DLD1 (cell line): ENCODE measurements around the gene PKD2L2.
"Not testable (repeated sequence)": the region's sequence is repeated elsewhere in the genome, so short reads cannot be mapped to it uniquely, and the experiment has no call there.

Source experiments
- in situ Hi-C: cut with HindIII; loops from 2 replicates; pipeline ENCODE4 v1.10.0; 2017; ENCODE audit warnings: low sequenced_read_pairs

PKD2L2 gene

GRCh38 chr5:137887831-137888230 lies 1.4 kb upstream of the PKD2L2 start:
- in situ Hi-C loops: no loop called here

GRCh38 chr5:137888466-137888862 lies 793 bp upstream of the PKD2L2 start:
- in situ Hi-C loops: no loop called here

- in situ Hi-C loops: no loop called here
These were observed 1.6 kb downstream of the PKD2L2 start for GRCh38 chr5:137890845-137891244.

GRCh38 chr5:137891849-137892248 lies 2.6 kb downstream of the PKD2L2 start:
- in situ Hi-C loops: no loop called here

GRCh38 chr5:137894586-137894985 lies 5.3 kb downstream of the PKD2L2 start:
- in situ Hi-C loops: no loop called here

- in situ Hi-C loops: no loop called here
These were observed 7.3 kb downstream of the PKD2L2 start for GRCh38 chr5:137896560-137896959.

GRCh38 chr5:137899493-137899892 lies 10.2 kb downstream of the PKD2L2 start:
- in situ Hi-C loops: no loop called here

GRCh38 chr5:137901011-137901817 lies 12.0 kb downstream of the PKD2L2 start:
- in situ Hi-C loops: no loop called here

GRCh38 chr5:137902408-137903133 lies 13.3 kb downstream of the PKD2L2 start:
- in situ Hi-C loops: no loop called here

GRCh38 chr5:137914758-137915157 lies 25.5 kb downstream of the PKD2L2 start:
- in situ Hi-C loops: no loop called here

- in situ Hi-C loops: no loop called here
These were observed 27.7 kb downstream of the PKD2L2 start for GRCh38 chr5:137916923-137917322.

- in situ Hi-C loops: no loop called here
These were observed 32.7 kb downstream of the PKD2L2 start for GRCh38 chr5:137921931-137922330.

GRCh38 chr5:137923856-137924255 lies 34.6 kb downstream of the PKD2L2 start:
- in situ Hi-C loops: no loop called here

- in situ Hi-C loops: no loop called here
These were observed 43.5 kb downstream of the PKD2L2 start for GRCh38 chr5:137932800-137933199.

GRCh38 chr5:137933491-137933911 lies 44.2 kb downstream of the PKD2L2 start:
- in situ Hi-C loops: no loop called here

- in situ Hi-C loops: no loop called here
These were observed 45.9 kb downstream of the PKD2L2 start for GRCh38 chr5:137935190-137935589.

- in situ Hi-C loops: no loop called here
These were observed 46.4 kb downstream of the PKD2L2 start for GRCh38 chr5:137935694-137936093.

GRCh38 chr5:137937994-137938750 lies 48.9 kb downstream of the PKD2L2 start:
- in situ Hi-C loops: no loop called here

- in situ Hi-C loops: no loop called here
These were observed 49.5 kb downstream of the PKD2L2 start for GRCh38 chr5:137938751-137939143.

GRCh38 chr5:137939331-137939730 lies 50.1 kb downstream of the PKD2L2 start:
- in situ Hi-C loops: no loop called here

GRCh38 chr5:137944280-137944679 lies 55.0 kb downstream of the PKD2L2 start:
- in situ Hi-C loops: not testable (repeated sequence)
